TTC549 (cell line): ENCODE results near the gene AKAP6.
A peak's percentile ranks its signal among the peaks of the same experiment; 100 is the strongest.

Experiments
- FAIRE-seq: peaks from 2 replicates; lab custom pipeline; 2012; peaks lifted over from hg19 to GRCh38; lab: Jason Lieb, UNC

The AKAP6 gene

GRCh38 chr14:32332415-32333316 is 3.6 kb downstream of the AKAP6 start:
- FAIRE-seq: no peak

- FAIRE-seq: no peak
Measured at GRCh38 chr14:32336702-32337101, 7.6 kb downstream of the AKAP6 start.

- no peak for FAIRE-seq
Measured at GRCh38 chr14:32337759-32338158, 8.7 kb downstream of the AKAP6 start.

GRCh38 chr14:32339188-32339587 is 10.1 kb downstream of the AKAP6 start:
- no peak for FAIRE-seq

GRCh38 chr14:32341947-32342846 is 13.1 kb downstream of the AKAP6 start:
- FAIRE-seq: no peak

- FAIRE-seq: no peak
Measured at GRCh38 chr14:32342847-32343194, 13.7 kb downstream of the AKAP6 start.

GRCh38 chr14:32343926-32344430 is 14.9 kb downstream of the AKAP6 start:
- FAIRE-seq: no peak

- FAIRE-seq: no peak
Measured at GRCh38 chr14:32345311-32345791, 16.3 kb downstream of the AKAP6 start.

- no peak for FAIRE-seq
Measured at GRCh38 chr14:32349322-32349721, 20.2 kb downstream of the AKAP6 start.

GRCh38 chr14:32350020-32350419 is 20.9 kb downstream of the AKAP6 start:
- no peak for FAIRE-seq

- no peak for FAIRE-seq
Measured at GRCh38 chr14:32352631-32353030, 23.5 kb downstream of the AKAP6 start.

GRCh38 chr14:32354716-32355115 is 25.6 kb downstream of the AKAP6 start:
- FAIRE-seq: no peak

GRCh38 chr14:32358781-32359180 is 29.7 kb downstream of the AKAP6 start:
- FAIRE-seq: no peak

GRCh38 chr14:32361674-32362073 is 32.6 kb downstream of the AKAP6 start:
- no peak for FAIRE-seq

GRCh38 chr14:32363761-32364160 is 34.7 kb downstream of the AKAP6 start:
- no peak for FAIRE-seq

GRCh38 chr14:32364941-32365340 is 35.8 kb downstream of the AKAP6 start:
- FAIRE-seq: no peak

GRCh38 chr14:32366256-32366879 is 37.3 kb downstream of the AKAP6 start:
- FAIRE-seq: peak; percentile 5

GRCh38 chr14:32366986-32367385 is 37.9 kb downstream of the AKAP6 start:
- FAIRE-seq: no peak

- no peak for FAIRE-seq
Measured at GRCh38 chr14:32367516-32367915, 38.4 kb downstream of the AKAP6 start.

- FAIRE-seq: no peak
Measured at GRCh38 chr14:32368107-32368506, 39.0 kb downstream of the AKAP6 start.

- FAIRE-seq: no peak
Measured at GRCh38 chr14:32370714-32371113, 41.6 kb downstream of the AKAP6 start.

GRCh38 chr14:32372154-32372553 is 43.1 kb downstream of the AKAP6 start:
- FAIRE-seq: no peak
